ENCODE measurements around the gene FHOD3.
A peak's percentile ranks its signal among the peaks of the same experiment; 100 is the strongest.
"Not testable (repeated sequence)": the region's sequence is repeated elsewhere in the genome, so short reads cannot be mapped to it uniquely, and the experiment has no call there.

The FHOD3 gene

DNA sequence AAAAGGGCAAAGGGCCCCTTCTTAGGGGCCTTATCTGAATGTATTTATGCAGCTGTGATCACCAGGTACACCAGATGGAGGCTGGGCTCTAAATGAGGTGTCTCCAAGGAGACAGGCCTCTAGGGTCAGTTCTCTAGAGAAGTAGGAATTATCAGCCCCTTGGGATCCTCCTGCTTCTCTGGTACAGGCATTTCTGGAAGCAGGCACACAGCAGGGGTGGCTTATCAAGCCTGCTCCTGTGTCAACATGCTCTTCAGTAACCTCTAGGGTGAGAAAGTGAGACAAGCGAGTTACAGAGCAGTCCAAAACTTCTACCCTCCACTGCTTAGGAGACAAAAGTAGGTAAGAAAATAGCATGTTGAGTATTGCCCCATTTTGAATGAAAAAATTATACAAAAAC lies 517.5 kb downstream of the FHOD3 start:
- no peak for DNase-seq

- not testable (repeated sequence) for DNase-seq
Measured at GRCh38 chr18:36816096-36816495, 518.6 kb downstream of the FHOD3 start.

- DNase-seq = no peak
Measured at GRCh38 chr18:36817039-36817438, 519.5 kb downstream of the FHOD3 start.

DNA sequence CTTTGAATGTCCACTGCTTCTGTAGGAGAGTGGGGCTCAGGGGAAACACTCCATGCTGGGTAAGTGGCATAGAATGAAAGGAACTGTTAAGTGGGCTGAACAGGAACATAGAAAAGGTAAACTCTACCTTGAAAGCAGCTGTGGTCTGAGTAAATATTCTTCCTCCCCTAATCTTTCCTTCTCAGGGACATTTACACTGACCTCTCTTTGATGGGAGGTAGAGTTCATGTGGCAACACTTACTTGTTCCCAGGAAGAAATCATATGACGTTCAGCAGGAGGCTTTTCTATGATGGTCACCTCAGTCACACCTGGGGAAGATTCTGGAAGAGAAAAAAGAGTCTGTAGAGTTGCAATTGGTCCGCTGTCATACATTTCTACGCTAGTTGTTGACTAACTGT lies 521.1 kb downstream of the FHOD3 start:
- DNase-seq = no peak

DNA sequence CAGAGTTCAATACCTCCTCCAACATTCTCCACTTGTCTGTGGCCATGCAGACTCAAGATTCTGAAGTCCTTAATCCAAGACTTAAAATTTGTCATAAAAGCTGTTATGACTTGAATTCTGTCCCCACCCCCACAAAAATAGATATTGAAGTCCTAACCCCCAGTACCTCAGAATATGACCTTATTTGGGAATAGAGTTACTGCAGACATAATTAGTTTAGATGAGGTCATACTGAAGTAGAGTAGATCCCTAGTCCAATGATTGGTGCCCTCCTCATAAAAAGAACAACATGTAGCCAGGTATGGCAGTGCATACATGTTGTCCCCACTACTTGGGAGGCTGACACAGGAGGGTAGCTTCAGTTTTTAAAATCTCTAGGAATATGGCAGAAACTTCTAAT lies 522.1 kb downstream of the FHOD3 start:
- DNase-seq = no peak

GRCh38 chr18:36821681-36822080 lies 524.2 kb downstream of the FHOD3 start:
- no peak for DNase-seq

GRCh38 chr18:36825526-36825925 lies 528.0 kb downstream of the FHOD3 start:
- DNase-seq = no peak

DNA sequence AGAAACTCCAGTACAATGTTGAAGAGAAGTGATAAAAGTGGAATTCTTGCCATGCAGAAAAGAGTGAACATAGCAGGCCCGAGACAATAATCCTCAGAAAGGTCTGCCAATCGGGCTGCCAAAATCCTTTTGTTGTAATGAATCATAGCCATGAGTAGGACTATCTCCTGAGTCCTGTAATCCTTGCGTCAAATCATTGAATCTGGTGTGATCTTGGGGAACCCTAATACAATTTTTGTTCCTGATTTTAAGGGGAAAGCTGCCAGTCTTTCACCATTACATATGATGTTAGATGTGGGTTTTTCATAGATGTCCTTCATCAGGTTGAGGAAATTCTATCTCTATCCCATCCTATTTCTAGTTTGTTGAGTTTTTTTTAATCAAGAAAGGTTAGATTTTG lies 529.0 kb downstream of the FHOD3 start:
- DNase-seq = no peak

DNA sequence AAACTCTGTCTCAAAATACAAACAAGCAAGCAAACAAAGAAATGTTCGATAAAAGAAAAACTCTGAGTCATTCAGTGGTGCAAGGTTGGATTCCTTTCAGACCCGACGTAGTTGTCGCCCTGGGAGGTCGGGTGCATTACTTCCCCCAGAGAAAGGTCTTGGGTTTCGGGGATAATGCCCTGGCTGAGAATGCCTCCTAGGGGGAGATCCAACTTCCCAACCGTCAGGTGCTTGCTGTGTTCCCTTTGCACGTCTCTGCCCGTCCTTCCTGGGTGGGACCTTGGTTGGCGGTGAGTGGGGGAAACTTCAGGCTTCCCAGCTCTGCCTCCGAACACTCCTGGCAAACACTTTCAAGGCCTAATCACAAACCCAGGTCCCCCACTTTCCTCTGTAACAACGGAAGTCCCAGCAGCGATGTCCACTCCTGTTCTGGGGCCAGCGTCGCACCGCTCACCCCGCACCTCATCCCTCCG lies 530.7 kb downstream of the FHOD3 start:
- no peak for DNase-seq

GRCh38 chr18:36828630-36829361 lies 531.3 kb downstream of the FHOD3 start, which contains the start of the genes KIAA1328 and TPGS2:
Gene KIAA1328 (plus strand): TSS chr18:36829127. CDS start chr18:36829139, 12 bp downstream.
Gene TPGS2 (minus strand): TSS chr18:36829002. CDS start chr18:36828767, 235 bp downstream.
- peak; percentile 81 for DNase-seq
